HCT116 (cell line): ENCODE measurements around the gene CA10. TPM values are rescaled to one million over a fixed set of nuclear protein-coding genes. Genes with fewer than 3 reads are reported as not detected.

Source experiments
- ATAC-seq: fragments of 200-7000 bp; cut with Tn5 transposase; 2 replicates; pipeline ENCODE4 v1.9.1; 2020; ENCODE audit warnings: mild to moderate bottlenecking, moderate library complexity
- BruUV-seq: library from RNA; stranded (reverse); fragments of 400-500 nt; replicated peaks from 2 replicates; lab custom pipeline; 2021; lab: Mats Ljungman, UMichigan
- CTCF ChIA-PET: fragments of 300-600 bp; sonication (Branson Sonifier 250); formaldehyde crosslinking; loops from one replicate; lab custom pipeline; 2021; ENCODE audit warnings: antibody characterized with exemption; lab: Charles Lee
- POLR2A ChIA-PET: fragments of 300-600, 350-600 bp; sonication (Branson Sonifier 250); formaldehyde crosslinking; loops from one replicate; lab custom pipeline; 2021; ENCODE audit warnings: antibody characterized with exemption; lab: Charles Lee
- RAD21 ChIA-PET, 2 experiments: fragments of 300-600 bp; sonication (Branson Sonifier 250); formaldehyde crosslinking; loops; one replicate each; lab custom pipeline; 2023; ENCODE audit warnings: low total read pairs in 2 of 2; ENCODE audit not compliant: uncharacterized antibody in 2 of 2, unreplicated experiment in 2 of 2, low non-redundant PET in 1 of 2; lab: Charles Lee
- DNase-seq: peaks from one replicate; pipeline ENCODE4 v3.0.0-alpha.2; 2010; ENCODE audit warnings: low read depth, low spot score
- H2AFZ ChIP-seq: fragments of 200-600 bp; shearing (Covaris generic), sonication (generic); 2 replicates; pipeline ENCODE4 v1.6.1; 2017; ENCODE audit warnings: low read depth, mixed run types, mixed read lengths, antibody characterized with exemption, low read length; ENCODE audit not compliant: poor library complexity, severe bottlenecking
- H3K27ac ChIP-seq: 2 replicates; pipeline ENCODE4 v1.5.1; 2012; ENCODE audit warnings: low read depth, low read length
- H3K27me3 ChIP-seq: fragments of 200-600 bp; sonication (generic); 2 replicates; pipeline ENCODE4 v1.6.1; 2016; ENCODE audit warnings: mixed run types, low read length, mixed read lengths; ENCODE audit not compliant: insufficient read depth
- H3K36me3 ChIP-seq, 2 experiments: fragments of 200-500 bp in 1 of 2; fragments of 200-600 bp in 1 of 2; sonication (Bioruptor generic) in 1 of 2; sonication (generic) in 1 of 2; 2 replicates each; pipeline versions ENCODE4 v1.5.1 to v1.6.1; 2014 to 2016; ENCODE audit warnings: low read length in 2 of 2, inconsistent platforms in 1 of 2, mixed read lengths in 1 of 2, mixed run types in 1 of 2; ENCODE audit not compliant: insufficient read depth in 2 of 2, control insufficient read depth in 1 of 2
- H3K4me1 ChIP-seq, 2 experiments: fragments of 200-600 bp in 1 of 2; sonication (generic) in 1 of 2; 2 replicates each; pipeline versions ENCODE4 v1.5.1 to v1.6.1; 2012 to 2017; ENCODE audit warnings: low read length in 2 of 2, inconsistent platforms in 1 of 2, mild to moderate bottlenecking in 1 of 2, mixed read lengths in 1 of 2, mixed run types in 1 of 2, moderate library complexity in 1 of 2; ENCODE audit not compliant: insufficient read depth in 2 of 2, control insufficient read depth in 1 of 2
- H3K4me2 ChIP-seq: fragments of 200-600 bp; sonication (generic); 2 replicates; pipeline ENCODE4 v1.6.1; 2017; ENCODE audit warnings: mixed run types, low read length, mixed read lengths
- H3K4me3 ChIP-seq, 2 experiments: fragments of 200-600 bp in 1 of 2; sonication (generic) in 1 of 2; replicated peaks in 1 of 2; 2 replicates each; pipeline ENCODE4 v1.5.1; 2011 to 2016; ENCODE audit warnings: low read length in 2 of 2, control low read depth in 1 of 2, low read depth in 1 of 2, mild to moderate bottlenecking in 1 of 2, mixed read lengths in 1 of 2, mixed run types in 1 of 2
- H3K79me2 ChIP-seq: fragments of 200-600 bp; sonication (generic); 2 replicates; pipeline ENCODE4 v1.6.1; 2017; ENCODE audit warnings: mild to moderate bottlenecking, mixed run types, low read length, moderate library complexity, mixed read lengths; ENCODE audit not compliant: insufficient read depth
- H3K9ac ChIP-seq: fragments of 200-600 bp; sonication (generic); 2 replicates; pipeline ENCODE4 v1.6.1; 2016; ENCODE audit warnings: low read length, mixed read lengths
- H3K9me2 ChIP-seq: fragments of 200-600 bp; sonication (generic), shearing (Covaris generic); 2 replicates; pipeline ENCODE4 v1.6.1; 2017; ENCODE audit warnings: mixed run types, mild to moderate bottlenecking, moderate library complexity; ENCODE audit not compliant: insufficient read depth
- H3K9me3 ChIP-seq, 2 experiments: fragments of 200-500 bp in 1 of 2; fragments of 200-600 bp in 1 of 2; sonication (Bioruptor generic) in 1 of 2; sonication (generic) in 1 of 2; 2 replicates each; pipeline ENCODE4 v1.6.1; 2014 to 2017; ENCODE audit warnings: low read length in 2 of 2, mixed read lengths in 2 of 2, inconsistent platforms in 1 of 2, low read depth in 1 of 2, mild to moderate bottlenecking in 1 of 2, mixed run types in 1 of 2, moderate library complexity in 1 of 2; ENCODE audit not compliant: control insufficient read depth in 1 of 2, insufficient read depth in 1 of 2
- H4K20me1 ChIP-seq: fragments of 200-600 bp; sonication (generic), shearing (Covaris generic); 2 replicates; pipeline ENCODE4 v1.6.1; 2017; ENCODE audit warnings: mixed run types, mild to moderate bottlenecking, moderate library complexity; ENCODE audit not compliant: insufficient read depth
- CBX3 ChIP-seq: IDR thresholded peaks from 2 replicates; pipeline ENCODE4 v1.6.1; 2012; ENCODE audit warnings: low read depth
- EZH2 ChIP-seq: fragments of 200-600 bp; sonication (generic); IDR thresholded peaks from 2 replicates; pipeline ENCODE4 v1.6.1; 2017; ENCODE audit warnings: antibody characterized with exemption, mixed run types
- EZH2phosphoT487 ChIP-seq: fragments of 200-600 bp; IDR thresholded peaks from 2 replicates; pipeline ENCODE4 v1.6.1; 2018; ENCODE audit warnings: antibody characterized with exemption, borderline replicate concordance
- MAX ChIP-seq: IDR thresholded peaks from 2 replicates; pipeline ENCODE4 v1.6.1; 2012
- POLR2A ChIP-seq: IDR thresholded peaks from 2 replicates; pipeline ENCODE4 v1.7.0; 2011; ENCODE audit warnings: borderline replicate concordance; ENCODE audit not compliant: insufficient read depth, insufficient read length; ENCODE audit errors: extremely low read depth
- POLR2AphosphoS5 ChIP-seq: IDR thresholded peaks from 2 replicates; pipeline ENCODE4 v1.6.1; 2011; ENCODE audit warnings: mild to moderate bottlenecking, low read depth, low read length, moderate library complexity
- REST ChIP-seq: IDR thresholded peaks from 2 replicates; pipeline ENCODE4 v1.6.1; 2012; ENCODE audit warnings: low read depth
- SIN3A ChIP-seq: IDR thresholded peaks from 2 replicates; pipeline ENCODE4 v1.6.1; 2012; ENCODE audit warnings: low read depth
- ZFX ChIP-seq: fragments of 450-650 bp; IDR thresholded peaks from 2 replicates; pipeline ENCODE4 v1.6.1; 2017
- intact Hi-C: fragments of 100-400 bp; cut with micrococcal nuclease; formaldehyde crosslinking; loops from 2 replicates; pipeline ENCODE4 v1.10.0; 2022
- total RNA-seq: library from RNA; stranded (reverse); gene quantifications from one replicate; pipeline ENCODE4 v1.2.1, GENCODE V29; 2021; ENCODE audit not compliant: unreplicated experiment
- TF ChIP-seq, protein P1 (sequence below), 3 experiments: fragments of 200-600 bp in 1 of 3; sonication (generic) in 1 of 3; IDR thresholded peaks in 2 of 3; conservative IDR thresholded peaks in 1 of 3; 2 replicates each; pipeline ENCODE4 v1.5.1; 2012 to 2017; ENCODE audit warnings: low read depth in 2 of 3, low read length in 2 of 3, antibody characterized with exemption in 1 of 3, borderline replicate concordance in 1 of 3, control low read depth in 1 of 3, mild to moderate bottlenecking in 1 of 3, mixed read lengths in 1 of 3, mixed run types in 1 of 3, moderate library complexity in 1 of 3; ENCODE audit not compliant: insufficient read depth in 1 of 3

The CA10 gene
- total RNA-seq, 1 experiment from 2014 or later, result not detected

DNA sequence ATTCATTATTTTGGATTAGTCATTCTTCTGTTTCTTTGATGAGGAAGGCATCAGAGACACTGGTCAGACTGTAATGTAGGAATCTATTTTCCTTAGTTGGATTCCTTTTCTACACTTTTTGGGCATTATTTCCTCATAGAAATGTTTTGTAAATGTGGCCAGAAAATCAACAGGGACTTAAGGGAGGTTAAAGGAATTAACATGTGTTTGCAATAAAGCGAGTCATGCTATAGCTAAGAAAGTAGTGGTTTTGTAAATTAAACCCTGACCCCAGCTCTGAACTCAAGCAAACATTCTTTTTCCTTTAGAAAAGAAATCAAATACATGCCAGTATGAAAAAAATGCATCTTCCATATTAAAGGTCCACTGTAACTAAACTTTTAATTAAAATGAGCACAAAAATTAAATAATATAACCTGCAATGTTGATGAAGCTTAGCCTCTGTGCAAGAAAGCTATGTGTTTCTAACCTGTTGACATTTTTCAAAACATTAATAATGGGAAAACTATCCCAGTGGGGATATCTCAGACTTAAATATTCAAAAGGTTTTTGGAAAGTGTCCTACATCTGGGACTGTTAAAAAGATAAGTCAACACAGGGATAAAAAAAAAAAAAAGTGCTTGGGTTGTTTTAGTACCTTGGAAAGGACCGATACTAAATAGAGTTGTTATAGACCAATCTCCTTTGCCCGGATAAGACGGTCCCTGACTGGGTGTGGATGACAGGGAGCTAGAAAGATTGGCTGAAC, 428.0 kb downstream of the CA10 start:
- ChIA-PET CTCF (no interaction called here), POLR2A (no interaction called here), RAD21 (no interaction called here)
- H3K4me1 ChIP-seq, result no peaks in the 10 kb centered on the region
- intact Hi-C loops, result loop anchor here (5.0 kb wide), 1 partner anchor 408 kb away; no protein-coding TSS in a partner anchor
- H3K9me3 ChIP-seq, result no peaks in the 10 kb centered on the region
- H3K9me2 ChIP-seq, result no peaks in the 10 kb centered on the region
- no TSS peak for BruUV-seq
- TF ChIP-seq SIN3A (no peak), EZH2phosphoT487 (no peak), EZH2 (no peak), REST (no peak), MAX (no peak), POLR2AphosphoS5 (no peak), ZFX (no peak), CBX3 (no peak), POLR2A (no peak)
- TF ChIP-seq, protein P1, sequence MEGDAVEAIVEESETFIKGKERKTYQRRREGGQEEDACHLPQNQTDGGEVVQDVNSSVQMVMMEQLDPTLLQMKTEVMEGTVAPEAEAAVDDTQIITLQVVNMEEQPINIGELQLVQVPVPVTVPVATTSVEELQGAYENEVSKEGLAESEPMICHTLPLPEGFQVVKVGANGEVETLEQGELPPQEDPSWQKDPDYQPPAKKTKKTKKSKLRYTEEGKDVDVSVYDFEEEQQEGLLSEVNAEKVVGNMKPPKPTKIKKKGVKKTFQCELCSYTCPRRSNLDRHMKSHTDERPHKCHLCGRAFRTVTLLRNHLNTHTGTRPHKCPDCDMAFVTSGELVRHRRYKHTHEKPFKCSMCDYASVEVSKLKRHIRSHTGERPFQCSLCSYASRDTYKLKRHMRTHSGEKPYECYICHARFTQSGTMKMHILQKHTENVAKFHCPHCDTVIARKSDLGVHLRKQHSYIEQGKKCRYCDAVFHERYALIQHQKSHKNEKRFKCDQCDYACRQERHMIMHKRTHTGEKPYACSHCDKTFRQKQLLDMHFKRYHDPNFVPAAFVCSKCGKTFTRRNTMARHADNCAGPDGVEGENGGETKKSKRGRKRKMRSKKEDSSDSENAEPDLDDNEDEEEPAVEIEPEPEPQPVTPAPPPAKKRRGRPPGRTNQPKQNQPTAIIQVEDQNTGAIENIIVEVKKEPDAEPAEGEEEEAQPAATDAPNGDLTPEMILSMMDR (IDR thresholded peaks at IDR 0.05 in 2 of 3, conservative IDR thresholded peaks at IDR 0.05 in 1 of 3; ENCODE audit: borderline replicate concordance in 1 of 3, insufficient read depth in 1 of 3, low read depth in 2 of 3, low read length in 2 of 3), result no peak
- no peak overlapping the region for H3K27ac ChIP-seq
- no peak for DNase-seq
- H3K36me3 ChIP-seq, result no peaks in the 10 kb centered on the region
- ATAC-seq, result no peak
- H2AFZ ChIP-seq, result no peak overlapping the region
- H3K27me3 ChIP-seq, result peaks cover 23% of the 10 kb centered on the region; the same call in 1 of the 2 replicates
- no peak overlapping the region for H3K9ac ChIP-seq
- H3K4me3 ChIP-seq, result no peak overlapping the region
- no peaks in the 10 kb centered on the region for H4K20me1 ChIP-seq
- H3K79me2 ChIP-seq, result no peaks in the 10 kb centered on the region
- no peak overlapping the region for H3K4me2 ChIP-seq
